ENCODE measurements around the gene MMP14.

GRCh38 chr14:22841311-22841710 lies 4.9 kb downstream of the MMP14 start:
- TF ChIP-seq GATA2 (IDR thresholded peaks at IDR 0.05; ENCODE audit: low read depth, low read length), result no peak
- TF ChIP-seq GATA3 (IDR thresholded peaks at IDR 0.05; ENCODE audit: low read depth, low read length), result no peak
